ENCODE measurements around the gene ARID3C. TPM values are rescaled to one million over a fixed set of nuclear protein-coding genes. Genes with fewer than 3 reads are reported as not detected.

Gene ARID3C
- total and polyA plus RNA-seq, 10 of the 15 experiments (the other 5 are each of a cell fraction or from before 2014, with no cell fraction given), result not detected

DNA sequence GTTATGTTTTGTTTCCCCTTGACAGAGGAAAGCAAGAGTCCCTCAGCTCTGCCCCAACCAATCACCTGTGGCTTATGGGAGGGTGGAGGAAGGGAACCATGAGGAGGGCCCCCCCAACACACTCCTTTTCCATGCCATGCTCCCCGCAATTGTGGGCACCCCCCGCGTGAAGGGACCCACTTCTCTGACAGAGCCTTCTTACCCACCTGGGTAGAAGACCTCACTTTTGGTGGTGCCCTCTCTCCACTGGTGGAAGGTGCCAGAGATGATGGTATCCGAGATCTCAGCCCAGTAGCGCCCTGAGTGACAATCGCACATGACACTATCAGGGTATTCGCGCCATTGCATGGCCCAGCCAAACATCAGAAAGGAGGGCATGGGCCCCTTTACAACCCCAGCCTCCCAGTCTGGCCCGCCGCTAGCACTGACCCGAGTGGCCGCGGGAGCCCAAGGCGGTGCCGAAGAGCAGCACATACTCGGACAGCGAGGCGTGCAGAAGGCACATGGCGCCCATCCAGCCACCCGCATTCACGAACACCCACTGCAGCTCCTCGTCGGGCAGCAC, 8.0 kb upstream of the ARID3C start (continued):
- TF ChIP-seq ZNF24 (IDR thresholded peaks at IDR 0.05), result no peak
- no peak for TF ChIP-seq NFYA (IDR thresholded peaks at IDR 0.05; ENCODE audit: borderline replicate concordance, low read depth, low read length)
- TF ChIP-seq, protein P1, sequence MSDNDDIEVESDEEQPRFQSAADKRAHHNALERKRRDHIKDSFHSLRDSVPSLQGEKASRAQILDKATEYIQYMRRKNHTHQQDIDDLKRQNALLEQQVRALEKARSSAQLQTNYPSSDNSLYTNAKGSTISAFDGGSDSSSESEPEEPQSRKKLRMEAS (IDR thresholded peaks at IDR 0.05; ENCODE audit: low read depth, low read length), result no peak; the same call in 1 of the 2 replicates
- TF ChIP-seq SREBF1 (IDR thresholded peaks at IDR 0.05; ENCODE audit: low read length), result no peak
- TF ChIP-seq CREB1 (IDR thresholded peaks at IDR 0.05; ENCODE audit: low read depth), result no peak
- TF ChIP-seq, protein P2, sequence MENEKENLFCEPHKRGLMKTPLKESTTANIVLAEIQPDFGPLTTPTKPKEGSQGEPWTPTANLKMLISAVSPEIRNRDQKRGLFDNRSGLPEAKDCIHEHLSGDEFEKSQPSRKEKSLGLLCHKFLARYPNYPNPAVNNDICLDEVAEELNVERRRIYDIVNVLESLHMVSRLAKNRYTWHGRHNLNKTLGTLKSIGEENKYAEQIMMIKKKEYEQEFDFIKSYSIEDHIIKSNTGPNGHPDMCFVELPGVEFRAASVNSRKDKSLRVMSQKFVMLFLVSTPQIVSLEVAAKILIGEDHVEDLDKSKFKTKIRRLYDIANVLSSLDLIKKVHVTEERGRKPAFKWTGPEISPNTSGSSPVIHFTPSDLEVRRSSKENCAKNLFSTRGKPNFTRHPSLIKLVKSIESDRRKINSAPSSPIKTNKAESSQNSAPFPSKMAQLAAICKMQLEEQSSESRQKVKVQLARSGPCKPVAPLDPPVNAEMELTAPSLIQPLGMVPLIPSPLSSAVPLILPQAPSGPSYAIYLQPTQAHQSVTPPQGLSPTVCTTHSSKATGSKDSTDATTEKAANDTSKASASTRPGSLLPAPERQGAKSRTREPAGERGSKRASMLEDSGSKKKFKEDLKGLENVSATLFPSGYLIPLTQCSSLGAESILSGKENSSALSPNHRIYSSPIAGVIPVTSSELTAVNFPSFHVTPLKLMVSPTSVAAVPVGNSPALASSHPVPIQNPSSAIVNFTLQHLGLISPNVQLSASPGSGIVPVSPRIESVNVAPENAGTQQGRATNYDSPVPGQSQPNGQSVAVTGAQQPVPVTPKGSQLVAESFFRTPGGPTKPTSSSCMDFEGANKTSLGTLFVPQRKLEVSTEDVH (IDR thresholded peaks at IDR 0.05; ENCODE audit: low read depth, partially characterized antibody), result no peak
- TF ChIP-seq HDAC2 (IDR thresholded peaks at IDR 0.05), result 0 out of 2 replicates have a peak, but pooled peaks have one; percentile 80
- no peak for TF ChIP-seq MTA3 (IDR thresholded peaks at IDR 0.05; ENCODE audit: borderline replicate concordance, low read length)
- TF ChIP-seq, protein P3, sequence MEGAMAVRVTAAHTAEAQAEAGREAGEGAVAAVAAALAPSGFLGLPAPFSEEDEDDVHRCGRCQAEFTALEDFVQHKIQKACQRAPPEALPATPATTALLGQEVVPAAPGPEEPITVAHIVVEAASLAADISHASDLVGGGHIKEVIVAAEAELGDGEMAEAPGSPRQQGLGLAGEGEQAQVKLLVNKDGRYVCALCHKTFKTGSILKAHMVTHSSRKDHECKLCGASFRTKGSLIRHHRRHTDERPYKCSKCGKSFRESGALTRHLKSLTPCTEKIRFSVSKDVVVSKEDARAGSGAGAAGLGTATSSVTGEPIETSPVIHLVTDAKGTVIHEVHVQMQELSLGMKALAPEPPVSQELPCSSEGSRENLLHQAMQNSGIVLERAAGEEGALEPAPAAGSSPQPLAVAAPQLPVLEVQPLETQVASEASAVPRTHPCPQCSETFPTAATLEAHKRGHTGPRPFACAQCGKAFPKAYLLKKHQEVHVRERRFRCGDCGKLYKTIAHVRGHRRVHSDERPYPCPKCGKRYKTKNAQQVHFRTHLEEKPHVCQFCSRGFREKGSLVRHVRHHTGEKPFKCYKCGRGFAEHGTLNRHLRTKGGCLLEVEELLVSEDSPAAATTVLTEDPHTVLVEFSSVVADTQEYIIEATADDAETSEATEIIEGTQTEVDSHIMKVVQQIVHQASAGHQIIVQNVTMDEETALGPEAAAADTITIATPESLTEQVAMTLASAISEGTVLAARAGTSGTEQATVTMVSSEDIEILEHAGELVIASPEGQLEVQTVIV (IDR thresholded peaks at IDR 0.05; ENCODE audit: borderline replicate concordance, partially characterized antibody), result no peak
- TF ChIP-seq ZZZ3 (IDR thresholded peaks at IDR 0.05; ENCODE audit: control insufficient read depth, insufficient read length, low read depth), result no peak
- TF ChIP-seq BHLHE40 (IDR thresholded peaks at IDR 0.05; ENCODE audit: borderline replicate concordance in 1 of 2, low read depth in 2 of 2, low read length in 1 of 2), result no peak
- TF ChIP-seq, protein P4, sequence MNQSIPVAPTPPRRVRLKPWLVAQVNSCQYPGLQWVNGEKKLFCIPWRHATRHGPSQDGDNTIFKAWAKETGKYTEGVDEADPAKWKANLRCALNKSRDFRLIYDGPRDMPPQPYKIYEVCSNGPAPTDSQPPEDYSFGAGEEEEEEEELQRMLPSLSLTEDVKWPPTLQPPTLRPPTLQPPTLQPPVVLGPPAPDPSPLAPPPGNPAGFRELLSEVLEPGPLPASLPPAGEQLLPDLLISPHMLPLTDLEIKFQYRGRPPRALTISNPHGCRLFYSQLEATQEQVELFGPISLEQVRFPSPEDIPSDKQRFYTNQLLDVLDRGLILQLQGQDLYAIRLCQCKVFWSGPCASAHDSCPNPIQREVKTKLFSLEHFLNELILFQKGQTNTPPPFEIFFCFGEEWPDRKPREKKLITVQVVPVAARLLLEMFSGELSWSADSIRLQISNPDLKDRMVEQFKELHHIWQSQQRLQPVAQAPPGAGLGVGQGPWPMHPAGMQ (IDR thresholded peaks at IDR 0.05; ENCODE audit: borderline replicate concordance), result no peak
- 0 out of 2 replicates have a peak, but pooled peaks have one; percentile 15 for TF ChIP-seq NBN (IDR thresholded peaks at IDR 0.05)
- TF ChIP-seq, protein P5, sequence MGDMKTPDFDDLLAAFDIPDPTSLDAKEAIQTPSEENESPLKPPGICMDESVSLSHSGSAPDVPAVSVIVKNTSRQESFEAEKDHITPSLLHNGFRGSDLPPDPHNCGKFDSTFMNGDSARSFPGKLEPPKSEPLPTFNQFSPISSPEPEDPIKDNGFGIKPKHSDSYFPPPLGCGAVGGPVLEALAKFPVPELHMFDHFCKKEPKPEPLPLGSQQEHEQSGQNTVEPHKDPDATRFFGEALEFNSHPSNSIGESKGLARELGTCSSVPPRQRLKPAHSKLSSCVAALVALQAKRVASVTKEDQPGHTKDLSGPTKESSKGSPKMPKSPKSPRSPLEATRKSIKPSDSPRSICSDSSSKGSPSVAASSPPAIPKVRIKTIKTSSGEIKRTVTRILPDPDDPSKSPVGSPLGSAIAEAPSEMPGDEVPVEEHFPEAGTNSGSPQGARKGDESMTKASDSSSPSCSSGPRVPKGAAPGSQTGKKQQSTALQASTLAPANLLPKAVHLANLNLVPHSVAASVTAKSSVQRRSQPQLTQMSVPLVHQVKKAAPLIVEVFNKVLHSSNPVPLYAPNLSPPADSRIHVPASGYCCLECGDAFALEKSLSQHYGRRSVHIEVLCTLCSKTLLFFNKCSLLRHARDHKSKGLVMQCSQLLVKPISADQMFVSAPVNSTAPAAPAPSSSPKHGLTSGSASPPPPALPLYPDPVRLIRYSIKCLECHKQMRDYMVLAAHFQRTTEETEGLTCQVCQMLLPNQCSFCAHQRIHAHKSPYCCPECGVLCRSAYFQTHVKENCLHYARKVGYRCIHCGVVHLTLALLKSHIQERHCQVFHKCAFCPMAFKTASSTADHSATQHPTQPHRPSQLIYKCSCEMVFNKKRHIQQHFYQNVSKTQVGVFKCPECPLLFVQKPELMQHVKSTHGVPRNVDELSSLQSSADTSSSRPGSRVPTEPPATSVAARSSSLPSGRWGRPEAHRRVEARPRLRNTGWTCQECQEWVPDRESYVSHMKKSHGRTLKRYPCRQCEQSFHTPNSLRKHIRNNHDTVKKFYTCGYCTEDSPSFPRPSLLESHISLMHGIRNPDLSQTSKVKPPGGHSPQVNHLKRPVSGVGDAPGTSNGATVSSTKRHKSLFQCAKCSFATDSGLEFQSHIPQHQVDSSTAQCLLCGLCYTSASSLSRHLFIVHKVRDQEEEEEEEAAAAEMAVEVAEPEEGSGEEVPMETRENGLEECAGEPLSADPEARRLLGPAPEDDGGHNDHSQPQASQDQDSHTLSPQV (IDR thresholded peaks at IDR 0.05), result no peak
- TF ChIP-seq, protein P6, sequence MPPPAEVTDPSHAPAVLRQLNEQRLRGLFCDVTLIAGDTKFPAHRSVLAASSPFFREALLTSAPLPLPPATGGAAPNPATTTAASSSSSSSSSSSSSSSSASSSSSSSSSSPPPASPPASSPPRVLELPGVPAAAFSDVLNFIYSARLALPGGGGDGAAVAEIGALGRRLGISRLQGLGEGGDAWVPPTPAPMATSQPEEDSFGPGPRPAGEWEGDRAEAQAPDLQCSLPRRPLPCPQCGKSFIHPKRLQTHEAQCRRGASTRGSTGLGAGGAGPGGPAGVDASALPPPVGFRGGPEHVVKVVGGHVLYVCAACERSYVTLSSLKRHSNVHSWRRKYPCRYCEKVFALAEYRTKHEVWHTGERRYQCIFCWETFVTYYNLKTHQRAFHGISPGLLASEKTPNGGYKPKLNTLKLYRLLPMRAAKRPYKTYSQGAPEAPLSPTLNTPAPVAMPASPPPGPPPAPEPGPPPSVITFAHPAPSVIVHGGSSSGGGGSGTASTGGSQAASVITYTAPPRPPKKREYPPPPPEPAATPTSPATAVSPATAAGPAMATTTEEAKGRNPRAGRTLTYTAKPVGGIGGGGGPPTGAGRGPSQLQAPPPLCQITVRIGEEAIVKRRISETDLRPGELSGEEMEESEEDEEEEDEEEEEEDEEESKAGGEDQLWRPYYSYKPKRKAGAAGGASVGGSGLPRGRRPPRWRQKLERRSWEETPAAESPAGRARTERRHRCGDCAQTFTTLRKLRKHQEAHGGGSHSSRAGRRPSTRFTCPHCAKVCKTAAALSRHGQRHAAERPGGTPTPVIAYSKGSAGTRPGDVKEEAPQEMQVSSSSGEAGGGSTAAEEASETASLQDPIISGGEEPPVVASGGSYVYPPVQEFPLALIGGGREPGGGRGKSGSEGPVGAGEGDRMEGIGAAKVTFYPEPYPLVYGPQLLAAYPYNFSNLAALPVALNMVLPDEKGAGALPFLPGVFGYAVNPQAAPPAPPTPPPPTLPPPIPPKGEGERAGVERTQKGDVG (CRISPR knock-in tag; IDR thresholded peaks at IDR 0.05), result no peak
